ENCODE measurements around the gene UGT1A10.

DNA sequence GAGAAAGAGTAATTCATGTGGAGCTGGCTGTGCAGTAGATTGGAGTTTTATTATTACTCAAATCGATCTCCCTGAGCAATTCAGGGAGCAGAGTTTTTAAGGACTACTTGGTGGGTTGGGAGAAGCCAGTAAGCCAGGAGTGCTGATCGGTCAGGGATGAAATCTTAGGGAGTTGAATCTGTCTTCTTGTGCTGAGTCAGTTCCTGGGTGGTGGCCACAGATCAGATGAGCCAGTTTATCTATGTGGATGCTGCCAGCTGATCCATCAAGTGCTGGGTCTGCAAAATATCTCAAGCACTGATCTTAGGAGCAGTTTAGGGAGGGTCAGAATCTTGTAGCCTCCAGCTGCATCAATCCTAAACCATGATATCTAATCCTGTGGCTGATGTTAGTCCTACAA lies 35.9 kb upstream of the UGT1A10 start:
- TF ChIP-seq, protein P1, sequence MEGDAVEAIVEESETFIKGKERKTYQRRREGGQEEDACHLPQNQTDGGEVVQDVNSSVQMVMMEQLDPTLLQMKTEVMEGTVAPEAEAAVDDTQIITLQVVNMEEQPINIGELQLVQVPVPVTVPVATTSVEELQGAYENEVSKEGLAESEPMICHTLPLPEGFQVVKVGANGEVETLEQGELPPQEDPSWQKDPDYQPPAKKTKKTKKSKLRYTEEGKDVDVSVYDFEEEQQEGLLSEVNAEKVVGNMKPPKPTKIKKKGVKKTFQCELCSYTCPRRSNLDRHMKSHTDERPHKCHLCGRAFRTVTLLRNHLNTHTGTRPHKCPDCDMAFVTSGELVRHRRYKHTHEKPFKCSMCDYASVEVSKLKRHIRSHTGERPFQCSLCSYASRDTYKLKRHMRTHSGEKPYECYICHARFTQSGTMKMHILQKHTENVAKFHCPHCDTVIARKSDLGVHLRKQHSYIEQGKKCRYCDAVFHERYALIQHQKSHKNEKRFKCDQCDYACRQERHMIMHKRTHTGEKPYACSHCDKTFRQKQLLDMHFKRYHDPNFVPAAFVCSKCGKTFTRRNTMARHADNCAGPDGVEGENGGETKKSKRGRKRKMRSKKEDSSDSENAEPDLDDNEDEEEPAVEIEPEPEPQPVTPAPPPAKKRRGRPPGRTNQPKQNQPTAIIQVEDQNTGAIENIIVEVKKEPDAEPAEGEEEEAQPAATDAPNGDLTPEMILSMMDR (conservative IDR thresholded peaks at IDR 0.05; ENCODE audit: low read depth, low read length): no peak
- no peak for TF ChIP-seq EZH2 (IDR thresholded peaks at IDR 0.05; ENCODE audit: borderline replicate concordance, low read depth, low read length, poor library complexity, severe bottlenecking)
